Measurements from ENCODE around the gene THBS1.

Gene THBS1

DNA sequence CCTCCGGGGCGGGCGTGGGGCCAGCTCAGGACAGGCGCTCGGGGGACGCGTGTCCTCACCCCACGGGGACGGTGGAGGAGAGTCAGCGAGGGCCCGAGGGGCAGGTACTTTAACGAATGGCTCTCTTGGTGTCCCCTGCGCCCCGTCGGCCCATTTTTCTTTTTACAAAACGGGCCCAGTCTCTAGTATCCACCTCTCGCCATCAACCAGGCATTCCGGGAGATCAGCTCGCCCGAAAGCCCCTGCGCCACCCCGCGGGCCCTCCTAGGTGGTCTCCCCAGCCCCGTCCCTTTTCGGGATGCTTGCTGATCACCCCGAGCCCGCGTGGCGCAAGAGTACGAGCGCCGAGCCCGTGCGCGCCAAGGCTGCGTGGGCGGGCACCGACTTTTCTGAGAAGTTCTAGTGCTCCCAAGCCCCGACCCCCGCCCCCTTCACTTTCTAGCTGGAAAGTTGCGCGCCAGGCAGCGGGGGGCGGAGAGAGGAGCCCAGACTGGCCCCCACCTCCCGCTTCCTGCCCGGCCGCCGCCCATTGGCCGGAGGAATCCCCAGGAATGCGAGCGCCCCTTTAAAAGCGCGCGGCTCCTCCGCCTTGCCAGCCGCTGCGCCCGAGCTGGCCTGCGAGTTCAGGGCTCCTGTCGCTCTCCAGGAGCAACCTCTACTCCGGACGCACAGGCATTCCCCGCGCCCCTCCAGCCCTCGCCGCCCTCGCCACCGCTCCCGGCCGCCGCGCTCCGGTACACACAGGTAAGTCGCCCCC is at the start of gene THBS1:
THBS1 (plus strand) TSS at position 595 of the 757 bp plus-strand sequence. CDS start 779 bp downstream, outside the sequence.
- peak; percentile 41 for DNase-seq

DNA sequence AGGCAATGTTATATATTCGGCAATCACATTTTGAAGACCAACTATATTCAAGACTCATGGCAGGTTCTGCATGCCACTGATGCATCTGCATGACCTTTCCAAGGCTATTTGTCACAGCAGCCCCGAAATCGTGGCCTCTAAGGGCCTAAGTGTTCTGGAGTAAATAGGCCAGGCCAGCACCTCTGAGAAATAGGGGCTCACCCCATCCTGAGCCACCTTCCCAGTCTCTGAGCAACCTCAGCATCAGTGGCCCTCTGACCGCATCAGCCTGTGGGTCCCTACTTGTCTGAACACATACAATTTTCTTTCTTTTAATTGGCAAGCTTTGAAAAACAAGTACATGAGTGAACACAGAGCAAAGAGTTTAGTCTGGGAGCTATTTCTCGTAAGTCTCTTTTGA is 45.9 kb upstream of the THBS1 start:
- no peak for DNase-seq

- no peak for DNase-seq
These were observed 45.4 kb upstream of the THBS1 start for GRCh38 chr15:39535466-39535865.

DNA sequence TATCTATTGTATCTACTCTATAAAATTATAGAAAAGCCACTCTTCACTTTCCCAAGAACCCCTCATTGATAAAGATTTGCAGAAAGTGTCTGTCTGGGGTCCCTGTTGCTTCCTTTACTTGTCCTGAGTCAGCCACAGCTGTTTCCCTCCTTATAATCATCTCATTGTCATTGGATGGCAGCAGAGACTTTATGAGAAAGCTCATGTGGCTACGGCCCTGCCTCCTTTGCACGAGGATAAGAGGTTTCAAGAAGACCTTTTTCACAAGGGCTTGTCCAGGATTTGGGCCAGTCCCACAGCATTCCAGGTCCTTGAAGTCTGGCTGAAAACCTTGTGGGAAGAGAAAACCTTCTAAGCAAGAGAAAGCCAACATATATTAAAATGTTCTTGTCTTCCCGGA is 41.9 kb upstream of the THBS1 start:
- DNase-seq = no peak

DNA sequence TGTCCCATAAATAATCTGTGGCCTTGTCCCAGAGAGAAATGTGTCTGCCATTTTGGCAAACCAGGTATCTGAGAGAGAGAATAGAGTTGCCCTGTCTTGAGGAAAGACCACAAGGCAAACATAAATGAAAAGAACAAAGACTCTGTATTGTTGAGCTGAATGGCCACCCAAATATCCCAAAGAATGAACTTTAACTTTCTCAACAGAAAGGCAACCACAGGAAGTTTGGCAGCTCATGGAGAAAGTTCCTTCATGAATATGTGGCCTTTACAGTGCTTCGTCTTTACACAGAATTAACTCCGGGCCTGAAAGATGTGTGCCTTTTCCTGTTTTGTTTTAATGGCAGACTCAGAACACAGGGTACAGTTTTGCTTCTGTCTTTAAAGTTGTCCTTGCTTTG is 41.4 kb upstream of the THBS1 start:
- no peak for DNase-seq

- DNase-seq = no peak
These were observed 40.8 kb upstream of the THBS1 start for GRCh38 chr15:39539973-39540558.

GRCh38 chr15:39542385-39543065 is 38.4 kb upstream of the THBS1 start:
- no peak for DNase-seq

DNA sequence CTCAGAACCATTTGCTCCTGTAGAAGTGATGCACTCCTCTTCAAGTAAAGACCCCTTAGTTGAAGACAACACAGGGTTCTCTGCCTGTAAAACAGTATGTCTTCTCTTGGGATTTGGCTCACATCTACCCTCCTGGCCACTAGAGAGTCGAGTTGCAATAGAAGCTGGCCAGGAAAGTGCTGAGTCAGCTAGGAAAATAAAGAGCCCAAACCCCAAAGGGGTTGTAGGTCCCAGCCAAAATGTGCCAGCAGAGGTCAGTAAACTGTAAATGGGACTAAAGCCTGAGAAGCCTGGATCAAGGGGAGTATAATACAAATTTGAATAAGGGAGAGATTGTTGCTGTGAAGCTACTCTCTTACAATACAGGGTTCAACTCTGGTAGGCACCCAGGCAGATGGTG is 37.2 kb upstream of the THBS1 start:
- DNase-seq = no peak

DNA sequence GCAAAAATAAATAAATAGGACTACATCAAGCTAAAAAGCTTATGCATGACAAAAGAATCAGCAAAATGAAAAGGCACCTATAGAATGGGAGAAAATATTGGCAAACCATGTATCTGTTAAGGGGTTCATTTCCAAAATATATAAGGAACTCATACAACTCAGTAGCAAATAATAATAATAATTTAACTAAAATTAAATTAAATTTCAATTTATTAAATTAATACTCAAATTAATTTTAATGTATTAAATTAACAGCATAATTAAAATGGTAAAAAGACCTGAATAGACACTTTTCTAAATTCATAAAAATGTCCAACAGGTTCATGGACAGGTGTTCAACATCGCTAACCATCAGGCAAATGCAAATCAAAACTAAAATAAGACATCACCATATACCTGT is 34.0 kb upstream of the THBS1 start:
- DNase-seq = no peak

GRCh38 chr15:39548561-39548960 is 32.3 kb upstream of the THBS1 start:
- no peak for DNase-seq

GRCh38 chr15:39549912-39550311 is 31.0 kb upstream of the THBS1 start:
- no peak for DNase-seq

GRCh38 chr15:39551476-39551875 is 29.4 kb upstream of the THBS1 start:
- no peak for DNase-seq

DNA sequence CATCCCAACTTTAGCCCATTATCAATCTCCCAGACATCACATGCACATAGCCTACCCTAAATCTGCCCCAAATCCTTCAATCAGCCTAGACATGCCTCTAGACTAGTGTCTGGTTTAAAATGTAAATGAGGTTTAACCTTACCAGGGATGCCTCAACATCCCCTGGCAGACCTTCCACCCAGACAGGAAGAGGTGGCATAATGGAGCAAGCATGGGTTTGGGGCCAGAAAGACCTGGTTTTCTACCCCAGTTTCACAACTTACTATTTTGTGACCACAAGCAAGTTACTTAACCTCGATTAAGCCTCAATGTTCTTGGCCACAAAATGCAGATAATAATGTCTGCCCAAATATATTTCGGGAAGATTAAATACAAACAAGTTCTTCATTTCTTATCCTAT is 28.3 kb upstream of the THBS1 start:
- no peak for DNase-seq

DNA sequence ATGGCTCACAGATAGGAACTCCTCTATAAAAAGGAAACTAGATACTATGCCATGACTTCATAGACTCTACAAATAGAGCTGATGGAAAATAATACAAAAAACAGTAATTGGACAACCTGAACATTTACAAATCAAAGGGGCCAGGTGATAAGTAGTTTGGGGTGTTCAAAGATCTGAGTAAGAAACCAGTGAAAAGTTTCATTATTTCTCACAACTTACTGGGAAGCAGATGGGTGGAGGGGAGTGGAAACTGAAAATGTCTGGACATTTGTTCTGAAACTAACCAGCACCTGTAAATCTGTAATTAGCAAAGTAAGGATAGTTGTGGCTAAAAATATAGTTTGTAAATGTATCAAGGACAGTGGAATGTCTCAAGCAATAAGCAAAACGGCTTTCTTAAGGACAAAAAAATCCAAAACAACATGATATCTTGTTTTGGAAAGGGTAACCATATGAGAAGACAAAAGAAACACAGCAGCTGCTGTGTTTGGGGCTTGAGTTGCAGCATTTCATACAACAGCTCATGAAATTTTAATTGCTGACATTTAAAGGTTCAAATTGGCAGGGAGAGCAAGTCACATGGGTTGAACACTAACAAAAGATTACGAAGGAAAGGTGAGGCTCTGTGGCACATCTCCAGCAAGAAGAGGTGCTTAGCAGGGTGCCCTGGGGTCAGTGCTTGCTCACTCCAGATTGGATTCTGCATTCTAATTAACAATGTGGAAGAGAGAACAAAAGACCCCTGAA is 26.8 kb upstream of the THBS1 start:
- no peak for DNase-seq

DNA sequence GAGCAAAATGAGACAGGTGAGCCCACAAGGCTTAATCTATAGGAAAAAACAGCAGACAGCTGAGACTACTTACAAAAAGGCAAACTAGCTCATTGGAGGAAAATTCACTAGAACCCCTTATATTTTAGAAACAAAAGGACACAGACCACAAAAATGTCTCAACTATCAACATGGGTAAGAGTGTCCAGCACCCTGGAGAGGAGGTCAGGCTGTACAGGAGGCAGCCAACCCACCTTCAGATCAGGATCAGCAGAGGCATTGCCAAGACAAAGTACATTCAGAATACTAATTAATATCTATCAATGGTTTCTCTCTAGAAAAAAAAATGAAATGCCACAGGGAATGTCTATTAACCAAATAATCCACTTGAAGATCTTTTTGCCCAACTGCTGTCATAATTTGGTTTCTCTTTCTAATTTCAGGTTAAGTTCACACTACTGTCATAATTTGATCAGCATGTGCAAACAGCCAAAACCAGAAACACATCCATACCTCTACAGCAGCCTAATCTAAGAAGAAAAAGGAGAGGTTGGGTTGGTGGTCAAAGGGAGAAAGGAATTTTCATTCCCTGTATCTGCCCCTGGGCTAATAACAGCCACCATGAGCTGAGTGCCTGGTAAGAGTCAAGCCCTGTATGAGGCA is 26.0 kb upstream of the THBS1 start:
- DNase-seq = no peak

DNA sequence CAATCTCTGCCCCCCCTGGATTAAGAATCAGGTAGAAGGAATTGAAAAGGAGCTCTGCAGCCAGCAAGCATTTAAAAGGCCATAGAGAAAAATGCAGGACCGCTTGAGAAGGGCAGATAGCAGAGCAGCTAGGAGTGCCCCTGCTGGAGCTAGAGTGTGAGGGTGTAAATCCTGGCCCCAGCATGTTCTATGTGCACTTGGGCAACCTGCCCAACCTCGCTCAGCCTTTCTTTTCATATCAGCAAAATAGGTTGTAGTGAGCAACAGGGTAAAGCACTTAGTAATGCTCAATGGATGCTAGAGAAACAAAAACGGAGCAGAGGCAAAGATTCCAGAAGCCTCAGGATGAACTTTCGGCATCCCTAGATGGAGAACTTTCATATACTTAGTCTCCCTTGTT is 25.0 kb upstream of the THBS1 start:
- DNase-seq = no peak

DNA sequence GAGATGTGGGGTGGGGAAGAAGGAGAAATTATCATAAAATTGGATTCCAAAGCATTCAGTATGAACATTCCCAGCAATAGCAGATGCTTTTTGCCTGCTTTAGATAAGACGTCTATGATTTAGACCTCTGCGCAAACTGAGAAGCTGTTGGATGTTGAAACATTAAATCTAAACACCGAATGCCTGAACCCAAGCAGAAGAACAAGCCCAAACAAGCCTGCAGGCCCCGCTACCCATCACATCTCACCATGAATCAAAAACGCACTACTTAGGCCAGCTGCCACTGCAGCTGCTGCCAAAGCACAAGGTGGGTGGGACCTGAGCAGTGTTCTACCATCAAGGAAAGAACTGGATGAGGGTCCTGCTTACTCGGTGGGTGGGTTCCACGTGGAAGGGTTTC is 24.4 kb upstream of the THBS1 start:
- no peak for DNase-seq

DNA sequence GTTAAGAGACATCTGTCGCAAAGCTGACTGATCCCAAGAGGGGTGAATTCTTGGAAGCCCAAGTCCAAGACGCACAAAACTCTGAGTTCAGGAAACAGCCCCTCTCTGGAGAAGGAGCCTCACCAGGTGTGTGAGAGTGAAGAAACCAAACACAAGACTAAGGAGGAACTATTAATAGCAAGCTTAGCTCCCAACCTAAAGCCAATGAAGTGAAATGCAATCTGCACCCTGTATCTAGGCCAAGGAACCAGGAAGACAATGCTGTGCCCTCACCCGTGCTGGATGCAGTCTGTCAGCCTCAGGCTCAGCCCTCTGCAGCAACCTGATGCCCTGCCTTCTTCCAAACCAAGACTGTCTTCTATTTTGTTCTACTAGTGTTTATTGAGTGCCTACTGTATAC is 22.5 kb upstream of the THBS1 start:
- DNase-seq = no peak

GRCh38 chr15:39564972-39565665 is 15.8 kb upstream of the THBS1 start:
- DNase-seq = no peak

- DNase-seq = no peak
These were observed 15.0 kb upstream of the THBS1 start for GRCh38 chr15:39565851-39566250.

- DNase-seq = no peak
These were observed 7.6 kb upstream of the THBS1 start for GRCh38 chr15:39573287-39573686.

- no peak for DNase-seq
These were observed 7.0 kb upstream of the THBS1 start for GRCh38 chr15:39573844-39574243.
